GM12878 (cell line): Measurements from ENCODE around the gene NELFB. TPM values are rescaled to one million over a fixed set of nuclear protein-coding genes. Genes with fewer than 3 reads are reported as not detected.

Source experiments
- ATAC-seq: fragments of 200-7000 bp; cut with Tn5 transposase; 3 replicates; pipeline ENCODE4 v1.9.1; 2020; ENCODE audit warnings: mild to moderate bottlenecking, moderate library complexity
- BruUV-seq: library from RNA; stranded (reverse); fragments of 400-500 nt; replicated peaks from 2 replicates; lab custom pipeline; 2021; lab: Mats Ljungman, UMichigan
- CTCF ChIA-PET: fragments of 300-600 bp; sonication (Branson Sonifier 250); formaldehyde crosslinking; extraction: SDS; loops from one replicate; lab custom pipeline; 2021; ENCODE audit warnings: inconsistent platforms; lab: Yijun Ruan, JAX
- POLR2A ChIA-PET: fragments of 350-600 bp; formaldehyde crosslinking; extraction: SDS; loops from one replicate; lab custom pipeline; 2021; ENCODE audit warnings: inconsistent platforms; lab: Charles Lee
- RAD21 ChIA-PET: fragments of 300-600 bp; sonication (Branson Sonifier 250); formaldehyde crosslinking; loops from one replicate; lab custom pipeline; 2023; ENCODE audit warnings: antibody characterized with exemption; ENCODE audit not compliant: unreplicated experiment; lab: Charles Lee
- SMC1A ChIA-PET: fragments of 300-600 bp; sonication (Branson Sonifier 250); formaldehyde crosslinking; loops from one replicate; lab custom pipeline; 2023; ENCODE audit not compliant: unreplicated experiment, uncharacterized antibody; lab: Charles Lee
- DNase-seq: peaks from one replicate; pipeline ENCODE4 v3.0.0-alpha.2; 2011; ENCODE audit warnings: low read depth, low spot score
- FAIRE-seq: peaks from 3 replicates; lab custom pipeline; 2011; peaks lifted over from hg19 to GRCh38; lab: Jason Lieb, UNC
- H2AFZ ChIP-seq: 2 replicates; pipeline ENCODE4 v1.6.0; 2011; ENCODE audit warnings: low read depth, low read length, control low read depth; ENCODE audit not compliant: control insufficient read depth
- H3K27ac ChIP-seq: 2 replicates; pipeline ENCODE4 v1.5.1; 2011; ENCODE audit warnings: control low read depth; ENCODE audit not compliant: control insufficient read depth, insufficient read depth
- H3K27me3 ChIP-seq, 2 experiments: replicated peaks in 1 of 2; 2 replicates each; pipeline versions ENCODE4 v1.6.0 to v1.6.1; 2011; ENCODE audit warnings: low read length in 1 of 2; ENCODE audit not compliant: control insufficient read depth in 2 of 2, insufficient read depth in 2 of 2
- H3K36me3 ChIP-seq, 2 experiments: 2 replicates each; pipeline ENCODE4 v1.5.1; 2011; ENCODE audit warnings: low read length in 1 of 2; ENCODE audit not compliant: control insufficient read depth in 2 of 2, insufficient read depth in 2 of 2
- H3K4me1 ChIP-seq: 2 replicates; pipeline ENCODE4 v1.6.1; 2011; ENCODE audit warnings: mild to moderate bottlenecking, low read length, moderate library complexity, mixed read lengths; ENCODE audit not compliant: control insufficient read depth, insufficient read depth
- H3K4me2 ChIP-seq: 2 replicates; pipeline ENCODE4 v1.6.0; 2011; ENCODE audit warnings: control low read depth; ENCODE audit not compliant: control insufficient read depth, insufficient read depth
- H3K4me3 ChIP-seq: fragments of 200-600 bp; sonication (generic); 2 replicates; pipeline ENCODE4 v1.5.1; 2016
- H3K79me2 ChIP-seq: 2 replicates; pipeline ENCODE4 v1.6.0; 2011; ENCODE audit warnings: low read length; ENCODE audit not compliant: control insufficient read depth, insufficient read depth
- H3K9ac ChIP-seq: 2 replicates; pipeline ENCODE4 v1.8.0; 2011; ENCODE audit warnings: low read length, control low read depth, mixed read lengths; ENCODE audit not compliant: control insufficient read depth, insufficient read depth
- H3K9me3 ChIP-seq: replicated peaks from 3 replicates; pipeline ENCODE4 v1.5.1; 2011; ENCODE audit warnings: mild to moderate bottlenecking, low read length; ENCODE audit not compliant: control insufficient read depth, insufficient read depth
- H4K20me1 ChIP-seq: 2 replicates; pipeline ENCODE4 v1.6.0; 2011; ENCODE audit not compliant: control insufficient read depth, insufficient read depth
- CBFB ChIP-seq: IDR thresholded peaks from 2 replicates; pipeline ENCODE4 v1.6.1; 2016; ENCODE audit warnings: antibody characterized with exemption, low read depth
- CHD4 ChIP-seq: fragments of 200-600 bp; sonication (generic); IDR thresholded peaks from 2 replicates; pipeline ENCODE4 v1.6.1; 2016; ENCODE audit warnings: mild to moderate bottlenecking
- EED ChIP-seq: sonication (generic); IDR thresholded peaks from 2 replicates; pipeline ENCODE4 v1.6.1; 2016; ENCODE audit warnings: antibody characterized with exemption, low read depth
- GATAD2B ChIP-seq: fragments of 450-650 bp; conservative IDR thresholded peaks from 2 replicates; pipeline ENCODE4 v1.6.1; 2017; ENCODE audit warnings: low read depth, mild to moderate bottlenecking, moderate library complexity
- KLF5 ChIP-seq: fragments of 450-650 bp; IDR thresholded peaks from 2 replicates; pipeline ENCODE4 v1.6.1; 2014; ENCODE audit warnings: mild to moderate bottlenecking; ENCODE audit not compliant: partially characterized antibody
- LARP7 ChIP-seq: fragments of 450-650 bp; IDR thresholded peaks from 2 replicates; pipeline ENCODE4 v1.6.1; 2017; ENCODE audit warnings: mild to moderate bottlenecking
- MYC ChIP-seq: IDR thresholded peaks from 2 replicates; pipeline ENCODE4 v1.6.1; 2011; ENCODE audit warnings: mild to moderate bottlenecking, low read length, moderate library complexity, inconsistent platforms; ENCODE audit not compliant: insufficient read depth, insufficient replicate concordance, insufficient read length, severe bottlenecking
- POU2F2 ChIP-seq: IDR thresholded peaks from 3 replicates; pipeline ENCODE4 v1.6.1; 2011; ENCODE audit warnings: low read depth, mild to moderate bottlenecking, low read length, borderline replicate concordance
- RELA ChIP-seq: fragments of 450-650 bp; IDR thresholded peaks from 2 replicates; pipeline ENCODE4 v1.8.0; 2014; ENCODE audit warnings: borderline replicate concordance; ENCODE audit not compliant: partially characterized antibody
- SIX5 ChIP-seq: IDR thresholded peaks from 2 replicates; pipeline ENCODE4 v1.6.1; 2011; ENCODE audit warnings: mild to moderate bottlenecking, low read depth, low read length, moderate library complexity; ENCODE audit not compliant: severe bottlenecking
- SP1 ChIP-seq: IDR thresholded peaks from one replicate; pipeline ENCODE4 v1.6.1; 2011; ENCODE audit warnings: low read depth, low read length
- TARDBP ChIP-seq: IDR thresholded peaks from 2 replicates; pipeline ENCODE4 v1.6.1; 2016; ENCODE audit warnings: borderline replicate concordance
- TBL1XR1 ChIP-seq: IDR thresholded peaks from 2 replicates; pipeline ENCODE4 v1.6.1; 2012; ENCODE audit warnings: low read depth, low read length, improper control_type of control experiment
- WRNIP1 ChIP-seq: IDR thresholded peaks from 2 replicates; pipeline ENCODE4 v1.6.1; 2011; ENCODE audit warnings: low read depth, low read length, improper control_type of control experiment, borderline replicate concordance
- WGBS: methylation state at CpG from one replicate; pipeline ENCODE4 v1.1.6; 2016; ENCODE audit warnings: low lambda C conversion rate; ENCODE audit not compliant: insufficient replicate concordance, insufficient coverage; ENCODE audit errors: missing lambda C conversion rate; 5-methylcytosine and 5-hydroxymethylcytosine counted together
- in situ Hi-C: fragments of 300-500 bp; cut with MboI; formaldehyde crosslinking; loops from 9 replicates; pipeline ENCODE4 v1.14.3; 2018; ENCODE audit warnings: mixed read lengths
- intact Hi-C: fragments of 100-400 bp; cut with micrococcal nuclease; formaldehyde crosslinking; loops from one replicate; pipeline ENCODE4 v1.14.2; 2022; ENCODE audit not compliant: unreplicated experiment
- polyA plus RNA-seq, 11 experiments: library from polyadenylated mRNA; depleted of rRNA in 4 of 11; unstranded in 6 of 11; stranded (reverse) in 5 of 11; fragments of >200 nt; fragmentation: Nextera tagmentation in 4 of 11; fragmentation: Illumina TruSeq in 1 of 11; extraction: Ambion mirVana in 4 of 11; extraction: Trizol in 1 of 11; gene quantifications; 1 replicate in 1 of 11; 2 replicates in 10 of 11; pipeline versions ENCODE4 v1.2.1 to v1.2.3, GENCODE V29; 2011 to 2016; ENCODE audit warnings: inconsistent platforms in 2 of 11, missing spikeins in 2 of 11, low read depth in 1 of 11
- total RNA-seq, 4 experiments: library from RNA; depleted of rRNA in 3 of 4; stranded (reverse); fragments of >200 nt in 3 of 4; fragmentation: Illumina TruSeq in 1 of 4; extraction: Trizol in 1 of 4; gene quantifications; 2 replicates each; pipeline versions ENCODE4 v1.2.1 to v1.2.3, GENCODE V29; 2013 to 2021
- TF ChIP-seq, protein P1 (sequence below): fragments of 450-650 bp; formaldehyde crosslinking; IDR thresholded peaks from 2 replicates; pipeline ENCODE4 v1.4.0; 2020; ENCODE audit warnings: mild to moderate bottlenecking, moderate library complexity
- TF ChIP-seq, protein P2 (sequence below): IDR thresholded peaks from 2 replicates; pipeline ENCODE4 v1.6.1; 2012; ENCODE audit warnings: low read depth, low read length, improper control_type of control experiment
- TF ChIP-seq, protein P3 (sequence below): fragments of 450-650 bp; IDR thresholded peaks from 2 replicates; pipeline ENCODE4 v1.6.1; 2014; ENCODE audit warnings: mild to moderate bottlenecking

Gene NELFB
- total and polyA plus RNA-seq, 10 of the 15 experiments (the other 5 are each of a cell fraction or from before 2014, with no cell fraction given), result 0.19 to 63.4 (median 30.9) TPM

DNA sequence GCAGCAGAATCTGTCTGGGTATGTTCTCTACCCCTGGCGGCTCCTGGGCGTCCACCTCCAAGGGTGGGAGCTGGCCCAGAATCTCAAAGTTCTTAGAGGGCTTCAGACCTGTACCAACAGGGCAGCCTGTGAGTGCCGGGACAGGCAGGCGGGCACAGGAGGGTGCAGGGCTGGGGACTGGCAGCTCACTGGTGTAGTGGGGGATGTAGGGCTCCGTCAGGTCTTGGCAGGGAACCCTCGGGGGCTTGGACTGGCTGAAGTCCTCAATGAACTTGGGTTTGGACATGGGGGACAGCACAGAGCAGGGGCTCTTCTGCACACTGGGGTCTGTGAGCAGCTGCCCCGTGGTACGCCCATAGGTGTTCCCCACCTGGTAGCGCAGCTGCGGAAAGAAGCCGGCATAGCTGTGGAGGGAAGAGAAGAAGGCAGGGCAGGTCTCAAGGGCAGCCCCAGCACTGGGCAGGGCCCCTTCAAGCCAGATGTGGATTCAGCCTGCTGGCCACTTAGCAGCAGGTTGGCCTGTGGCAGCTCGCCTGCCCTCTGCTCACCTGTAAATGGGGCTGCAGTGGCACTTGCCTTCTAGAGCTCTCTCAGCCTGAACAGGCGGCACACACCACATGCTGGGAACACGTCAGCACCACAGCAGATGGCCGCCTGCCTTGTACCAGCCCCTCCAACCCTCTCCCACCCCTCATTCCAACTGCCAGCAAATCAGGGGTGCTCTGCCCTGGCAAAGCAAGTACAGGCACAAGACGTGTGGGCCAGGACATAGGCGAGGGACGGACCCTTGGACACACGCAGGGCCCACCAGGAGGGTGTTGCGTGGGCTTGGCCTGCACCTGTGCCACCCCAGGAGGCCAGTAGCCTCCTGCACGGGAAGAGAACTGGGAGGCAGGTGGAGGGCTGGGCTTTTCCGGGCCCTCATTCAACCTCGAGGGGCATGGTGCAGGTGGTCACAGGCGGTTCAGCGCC is 9.4 kb upstream of the NELFB start:
- H3K4me1 ChIP-seq, result peaks cover 19% of the 10 kb centered on the region
- 56% methylated on average over 25 of the region's 25 CpGs for WGBS
- H3K27ac ChIP-seq, result no peak overlapping the region
- ChIA-PET SMC1A (no interaction called here), CTCF (no interaction called here), RAD21 (no interaction called here), POLR2A (no interaction called here)
- no TSS peak for BruUV-seq
- peaks cover 4% of the 10 kb centered on the region; the same call in 1 of the 2 replicates for H4K20me1 ChIP-seq
- peaks cover 8 to 14% of the 10 kb centered on the region in 2 experiments for H3K36me3 ChIP-seq
- H2AFZ ChIP-seq, result no peak overlapping the region
- H3K27me3 ChIP-seq, result no peaks in the 10 kb centered on the region
- H3K9ac ChIP-seq, result no peak overlapping the region
- FAIRE-seq (no peak), ATAC-seq (no peak), DNase-seq (no peak)
- no peak overlapping the region for H3K4me2 ChIP-seq
- in situ Hi-C loops (no loop called here), intact Hi-C loops (no loop called here)
- H3K4me3 ChIP-seq, result no peak overlapping the region
- H3K79me2 ChIP-seq, result peaks cover 24% of the 10 kb centered on the region
- H3K9me3 ChIP-seq, result no peaks in the 10 kb centered on the region
- no peak for TF ChIP-seq LARP7
- TF ChIP-seq POU2F2, result no peak
- TF ChIP-seq TBL1XR1, result no peak
- TF ChIP-seq WRNIP1, result no peak
- no peak for TF ChIP-seq SP1
- no peak for TF ChIP-seq KLF5
- no peak for TF ChIP-seq EED
- TF ChIP-seq, protein P1, sequence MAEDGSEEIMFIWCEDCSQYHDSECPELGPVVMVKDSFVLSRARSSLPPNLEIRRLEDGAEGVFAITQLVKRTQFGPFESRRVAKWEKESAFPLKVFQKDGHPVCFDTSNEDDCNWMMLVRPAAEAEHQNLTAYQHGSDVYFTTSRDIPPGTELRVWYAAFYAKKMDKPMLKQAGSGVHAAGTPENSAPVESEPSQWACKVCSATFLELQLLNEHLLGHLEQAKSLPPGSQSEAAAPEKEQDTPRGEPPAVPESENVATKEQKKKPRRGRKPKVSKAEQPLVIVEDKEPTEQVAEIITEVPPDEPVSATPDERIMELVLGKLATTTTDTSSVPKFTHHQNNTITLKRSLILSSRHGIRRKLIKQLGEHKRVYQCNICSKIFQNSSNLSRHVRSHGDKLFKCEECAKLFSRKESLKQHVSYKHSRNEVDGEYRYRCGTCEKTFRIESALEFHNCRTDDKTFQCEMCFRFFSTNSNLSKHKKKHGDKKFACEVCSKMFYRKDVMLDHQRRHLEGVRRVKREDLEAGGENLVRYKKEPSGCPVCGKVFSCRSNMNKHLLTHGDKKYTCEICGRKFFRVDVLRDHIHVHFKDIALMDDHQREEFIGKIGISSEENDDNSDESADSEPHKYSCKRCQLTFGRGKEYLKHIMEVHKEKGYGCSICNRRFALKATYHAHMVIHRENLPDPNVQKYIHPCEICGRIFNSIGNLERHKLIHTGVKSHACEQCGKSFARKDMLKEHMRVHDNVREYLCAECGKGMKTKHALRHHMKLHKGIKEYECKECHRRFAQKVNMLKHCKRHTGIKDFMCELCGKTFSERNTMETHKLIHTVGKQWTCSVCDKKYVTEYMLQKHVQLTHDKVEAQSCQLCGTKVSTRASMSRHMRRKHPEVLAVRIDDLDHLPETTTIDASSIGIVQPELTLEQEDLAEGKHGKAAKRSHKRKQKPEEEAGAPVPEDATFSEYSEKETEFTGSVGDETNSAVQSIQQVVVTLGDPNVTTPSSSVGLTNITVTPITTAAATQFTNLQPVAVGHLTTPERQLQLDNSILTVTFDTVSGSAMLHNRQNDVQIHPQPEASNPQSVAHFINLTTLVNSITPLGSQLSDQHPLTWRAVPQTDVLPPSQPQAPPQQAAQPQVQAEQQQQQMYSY, result no peak
- TF ChIP-seq, protein P2, sequence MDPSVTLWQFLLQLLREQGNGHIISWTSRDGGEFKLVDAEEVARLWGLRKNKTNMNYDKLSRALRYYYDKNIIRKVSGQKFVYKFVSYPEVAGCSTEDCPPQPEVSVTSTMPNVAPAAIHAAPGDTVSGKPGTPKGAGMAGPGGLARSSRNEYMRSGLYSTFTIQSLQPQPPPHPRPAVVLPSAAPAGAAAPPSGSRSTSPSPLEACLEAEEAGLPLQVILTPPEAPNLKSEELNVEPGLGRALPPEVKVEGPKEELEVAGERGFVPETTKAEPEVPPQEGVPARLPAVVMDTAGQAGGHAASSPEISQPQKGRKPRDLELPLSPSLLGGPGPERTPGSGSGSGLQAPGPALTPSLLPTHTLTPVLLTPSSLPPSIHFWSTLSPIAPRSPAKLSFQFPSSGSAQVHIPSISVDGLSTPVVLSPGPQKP, result no peak
- TF ChIP-seq, protein P3, sequence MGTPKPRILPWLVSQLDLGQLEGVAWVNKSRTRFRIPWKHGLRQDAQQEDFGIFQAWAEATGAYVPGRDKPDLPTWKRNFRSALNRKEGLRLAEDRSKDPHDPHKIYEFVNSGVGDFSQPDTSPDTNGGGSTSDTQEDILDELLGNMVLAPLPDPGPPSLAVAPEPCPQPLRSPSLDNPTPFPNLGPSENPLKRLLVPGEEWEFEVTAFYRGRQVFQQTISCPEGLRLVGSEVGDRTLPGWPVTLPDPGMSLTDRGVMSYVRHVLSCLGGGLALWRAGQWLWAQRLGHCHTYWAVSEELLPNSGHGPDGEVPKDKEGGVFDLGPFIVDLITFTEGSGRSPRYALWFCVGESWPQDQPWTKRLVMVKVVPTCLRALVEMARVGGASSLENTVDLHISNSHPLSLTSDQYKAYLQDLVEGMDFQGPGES, result no peak
- TF ChIP-seq GATAD2B, result no peak
- no peak for TF ChIP-seq SIX5
- no peak for TF ChIP-seq CHD4
- TF ChIP-seq MYC, result no peak
- TF ChIP-seq TARDBP, result no peak
- no peak for TF ChIP-seq CBFB
- no peak for TF ChIP-seq RELA
- TF ChIP-seq, all 136 proteins: peak for 0
